ENCODE results near the gene ANKRD44. TPM values are rescaled to one million over a fixed set of nuclear protein-coding genes. Genes with fewer than 3 reads are reported as not detected.
"Not testable (repeated sequence)": the region's sequence is repeated elsewhere in the genome, so short reads cannot be mapped to it uniquely, and the experiment has no call there.

Gene ANKRD44
- total RNA-seq, 1 donor from 2014 or later = 14.2 TPM

DNA sequence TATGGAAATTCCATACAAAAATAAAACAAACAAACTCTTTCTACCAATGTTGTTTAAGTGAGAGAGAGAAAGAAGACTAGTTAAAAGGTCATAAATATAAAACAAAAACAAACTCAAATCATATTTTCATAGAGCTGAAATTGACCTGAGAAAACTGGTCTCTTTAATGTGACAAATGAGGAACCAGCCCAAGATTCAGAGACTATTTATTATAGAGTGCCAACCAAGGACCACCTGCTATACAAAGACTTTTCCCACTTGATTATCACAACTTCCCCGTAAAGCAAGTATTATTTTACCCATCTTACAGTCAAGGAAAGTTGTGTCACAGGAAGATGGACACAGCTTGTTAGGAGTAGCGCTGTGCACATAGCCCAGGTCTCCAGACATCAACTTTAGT is 13.3 kb downstream of the ANKRD44 start:
- TF ChIP-seq, protein P1, sequence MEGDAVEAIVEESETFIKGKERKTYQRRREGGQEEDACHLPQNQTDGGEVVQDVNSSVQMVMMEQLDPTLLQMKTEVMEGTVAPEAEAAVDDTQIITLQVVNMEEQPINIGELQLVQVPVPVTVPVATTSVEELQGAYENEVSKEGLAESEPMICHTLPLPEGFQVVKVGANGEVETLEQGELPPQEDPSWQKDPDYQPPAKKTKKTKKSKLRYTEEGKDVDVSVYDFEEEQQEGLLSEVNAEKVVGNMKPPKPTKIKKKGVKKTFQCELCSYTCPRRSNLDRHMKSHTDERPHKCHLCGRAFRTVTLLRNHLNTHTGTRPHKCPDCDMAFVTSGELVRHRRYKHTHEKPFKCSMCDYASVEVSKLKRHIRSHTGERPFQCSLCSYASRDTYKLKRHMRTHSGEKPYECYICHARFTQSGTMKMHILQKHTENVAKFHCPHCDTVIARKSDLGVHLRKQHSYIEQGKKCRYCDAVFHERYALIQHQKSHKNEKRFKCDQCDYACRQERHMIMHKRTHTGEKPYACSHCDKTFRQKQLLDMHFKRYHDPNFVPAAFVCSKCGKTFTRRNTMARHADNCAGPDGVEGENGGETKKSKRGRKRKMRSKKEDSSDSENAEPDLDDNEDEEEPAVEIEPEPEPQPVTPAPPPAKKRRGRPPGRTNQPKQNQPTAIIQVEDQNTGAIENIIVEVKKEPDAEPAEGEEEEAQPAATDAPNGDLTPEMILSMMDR (conservative IDR thresholded peaks at IDR 0.05) = no peak
- DNase-seq (ENCODE audit: extremely low spot score, unreplicated experiment) = no peak
- peaks cover 9% of the 10 kb centered on the region for H3K4me1 Mint-ChIP-seq (ENCODE audit: unreplicated experiment)
- no peaks in the 10 kb centered on the region for H3K27me3 Mint-ChIP-seq
- H3K36me3 Mint-ChIP-seq = no peaks in the 10 kb centered on the region
- H3K9me3 Mint-ChIP-seq = no peaks in the 10 kb centered on the region
- no peak overlapping the region for H3K27ac Mint-ChIP-seq
- no peak overlapping the region for H3K4me3 Mint-ChIP-seq

DNA sequence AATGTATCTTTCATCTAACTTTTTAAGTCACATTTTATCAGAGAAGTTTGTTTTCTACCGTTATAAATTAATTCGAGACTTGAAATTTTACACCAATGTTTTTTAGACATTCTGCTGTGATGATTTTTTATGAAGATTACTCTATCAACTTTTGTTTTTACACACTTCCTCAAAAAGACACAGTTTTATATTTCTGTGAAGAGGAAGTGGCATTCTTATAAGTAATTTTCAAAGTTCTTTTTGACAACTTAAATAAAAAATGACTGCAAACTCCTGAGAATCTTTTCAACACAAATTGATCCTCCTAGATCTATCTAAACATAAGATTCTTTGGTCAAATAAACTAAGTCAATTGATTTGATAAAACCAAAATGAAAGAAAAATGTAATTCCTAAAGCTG is 13.7 kb downstream of the ANKRD44 start:
- no peak overlapping the region for H3K27ac Mint-ChIP-seq
- H3K27me3 Mint-ChIP-seq = no peaks in the 10 kb centered on the region
- TF ChIP-seq, protein P1 (conservative IDR thresholded peaks at IDR 0.05) = no peak
- H3K36me3 Mint-ChIP-seq = peaks cover 2% of the 10 kb centered on the region
- H3K9me3 Mint-ChIP-seq = no peaks in the 10 kb centered on the region
- H3K4me3 Mint-ChIP-seq = no peak overlapping the region
- DNase-seq (ENCODE audit: extremely low spot score, unreplicated experiment) = no peak
- H3K4me1 Mint-ChIP-seq (ENCODE audit: unreplicated experiment) = peaks cover 9% of the 10 kb centered on the region

DNA sequence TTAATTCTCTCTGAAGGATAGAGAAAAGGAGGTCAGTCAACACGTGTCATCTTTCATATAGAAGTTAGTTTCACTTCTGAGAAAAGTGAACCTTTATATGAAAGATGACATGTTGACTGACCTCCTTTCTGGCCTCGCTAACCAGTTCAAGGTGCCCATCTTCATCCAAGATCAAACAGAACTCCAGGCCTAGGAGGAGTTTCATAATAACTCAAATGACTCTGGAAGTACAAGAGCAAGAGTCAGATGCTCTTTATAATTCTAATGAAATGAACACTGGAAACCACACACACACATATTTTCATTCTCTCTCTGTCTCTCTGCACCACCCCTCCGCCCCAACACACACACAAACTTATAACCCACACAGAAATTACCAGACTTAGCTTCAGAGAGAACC is 16.3 kb downstream of the ANKRD44 start:
- Mint-ChIP-seq H3K4me1 (ENCODE audit: unreplicated experiment) (peaks cover 9% of the 10 kb centered on the region), H3K9me3 (no peaks in the 10 kb centered on the region), H3K4me3 (no peak overlapping the region), H3K27ac (no peak overlapping the region), H3K36me3 (peaks cover 4% of the 10 kb centered on the region), H3K27me3 (no peaks in the 10 kb centered on the region)
- no peak for DNase-seq (ENCODE audit: extremely low spot score, unreplicated experiment)
- TF ChIP-seq, protein P1 (conservative IDR thresholded peaks at IDR 0.05) = no peak

DNA sequence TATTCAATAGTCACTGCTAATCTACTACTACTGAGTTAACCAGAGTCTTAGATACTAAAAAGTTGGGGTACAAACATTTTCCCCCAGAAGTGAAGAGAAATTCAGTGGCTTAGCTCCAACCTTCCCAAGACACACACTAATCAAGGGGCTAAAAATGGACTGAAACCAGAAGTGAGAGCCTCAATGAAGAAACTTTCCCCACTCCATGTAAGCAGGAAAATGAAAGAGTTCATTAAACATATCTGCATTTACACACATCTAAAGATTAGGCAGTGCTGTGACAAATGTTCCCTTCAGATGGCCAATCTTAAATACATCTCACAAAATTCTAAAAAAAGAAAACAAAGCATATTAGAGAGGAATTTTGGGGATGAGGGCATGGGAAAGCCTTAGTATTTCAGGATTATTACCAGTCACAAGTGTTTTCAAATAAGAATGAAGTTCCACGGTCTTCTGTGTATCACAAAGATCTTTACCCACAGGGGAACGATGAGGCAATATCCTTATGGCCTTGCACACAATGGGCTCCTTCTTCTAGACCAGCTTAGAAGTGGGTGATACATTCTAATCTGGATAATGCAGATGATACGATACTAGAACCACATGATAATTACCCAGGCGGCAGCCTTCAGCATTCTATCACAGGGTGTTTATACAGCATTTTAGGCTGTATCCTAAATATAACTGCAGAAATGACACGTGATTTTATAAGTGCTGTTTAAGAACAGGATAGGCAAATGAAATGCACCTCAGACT is 17.1 kb downstream of the ANKRD44 start:
- H3K27ac Mint-ChIP-seq = no peak overlapping the region
- H3K4me1 Mint-ChIP-seq (ENCODE audit: unreplicated experiment) = peaks cover 9% of the 10 kb centered on the region
- H3K9me3 Mint-ChIP-seq = no peaks in the 10 kb centered on the region
- TF ChIP-seq, protein P1 (conservative IDR thresholded peaks at IDR 0.05) = no peak
- H3K27me3 Mint-ChIP-seq = no peaks in the 10 kb centered on the region
- peaks cover 4% of the 10 kb centered on the region for H3K36me3 Mint-ChIP-seq
- DNase-seq (ENCODE audit: extremely low spot score, unreplicated experiment) = no peak
- H3K4me3 Mint-ChIP-seq = no peak overlapping the region

DNA sequence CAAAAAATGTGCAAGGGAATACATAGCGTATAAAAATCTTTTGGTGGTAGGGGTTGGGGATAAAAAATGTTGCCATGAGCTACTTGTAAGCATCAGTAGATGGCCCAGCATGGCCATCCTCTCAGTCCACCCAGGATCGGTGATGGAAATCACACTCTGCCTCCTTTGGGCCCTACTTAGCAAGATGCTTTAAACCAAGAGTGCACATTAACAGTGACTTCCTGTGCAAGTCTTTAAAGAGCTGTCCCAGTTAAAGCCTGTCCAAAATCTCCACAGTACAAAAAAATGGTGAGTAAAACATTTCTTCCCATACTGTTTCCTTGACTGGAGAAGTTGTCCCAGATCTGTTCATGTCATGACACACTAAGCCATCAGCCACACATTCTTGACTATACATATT is 18.0 kb downstream of the ANKRD44 start:
- H3K27me3 Mint-ChIP-seq = no peaks in the 10 kb centered on the region
- TF ChIP-seq, protein P1 (conservative IDR thresholded peaks at IDR 0.05) = no peak
- H3K27ac Mint-ChIP-seq = no peak overlapping the region
- H3K9me3 Mint-ChIP-seq = no peaks in the 10 kb centered on the region
- no peak for DNase-seq (ENCODE audit: extremely low spot score, unreplicated experiment)
- no peak overlapping the region for H3K4me3 Mint-ChIP-seq
- H3K36me3 Mint-ChIP-seq = peaks cover 4% of the 10 kb centered on the region
- peaks cover 9% of the 10 kb centered on the region for H3K4me1 Mint-ChIP-seq (ENCODE audit: unreplicated experiment)

DNA sequence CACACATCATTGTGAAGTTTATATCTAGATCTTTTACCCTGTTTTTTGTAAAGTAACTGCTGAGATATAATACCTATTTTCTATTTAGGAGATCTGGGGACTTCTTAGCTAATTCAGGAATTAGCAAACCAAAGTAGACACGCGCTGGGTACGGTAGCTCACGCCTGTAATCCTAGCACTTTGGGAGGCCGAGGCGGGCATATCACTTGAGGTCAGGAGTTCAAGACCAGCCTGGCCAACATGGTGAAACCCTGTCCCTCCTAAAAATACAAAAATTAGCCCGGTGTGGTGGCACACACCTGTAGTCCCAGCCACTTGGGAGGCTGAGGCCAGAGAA is 23.0 kb downstream of the ANKRD44 start:
- not testable (repeated sequence) for H3K27me3 Mint-ChIP-seq; H3K36me3 Mint-ChIP-seq; H3K4me1 Mint-ChIP-seq (ENCODE audit: unreplicated experiment); H3K9me3 Mint-ChIP-seq; H3K27ac Mint-ChIP-seq; H3K4me3 Mint-ChIP-seq; DNase-seq (ENCODE audit: extremely low spot score, unreplicated experiment)
